Hepatocyte (in vitro differentiated cells): ENCODE measurements around the gene ANKRD62.

ENCODE experiments used
- CTCF ChIP-seq: fragments of 200-600 bp; sonication (generic); IDR thresholded peaks from 2 replicates; pipeline ENCODE4 v1.5.1; 2016; ENCODE audit warnings: antibody characterized with exemption, mild to moderate bottlenecking; ENCODE audit not compliant: poor library complexity
- EZH2phosphoT487 ChIP-seq: fragments of 200-600 bp; sonication (generic); IDR thresholded peaks from one replicate; pipeline ENCODE4 v1.6.1; 2018; ENCODE audit warnings: antibody characterized with exemption, mild to moderate bottlenecking, low read depth, moderate library complexity; ENCODE audit not compliant: unreplicated experiment, severe bottlenecking

DNA sequence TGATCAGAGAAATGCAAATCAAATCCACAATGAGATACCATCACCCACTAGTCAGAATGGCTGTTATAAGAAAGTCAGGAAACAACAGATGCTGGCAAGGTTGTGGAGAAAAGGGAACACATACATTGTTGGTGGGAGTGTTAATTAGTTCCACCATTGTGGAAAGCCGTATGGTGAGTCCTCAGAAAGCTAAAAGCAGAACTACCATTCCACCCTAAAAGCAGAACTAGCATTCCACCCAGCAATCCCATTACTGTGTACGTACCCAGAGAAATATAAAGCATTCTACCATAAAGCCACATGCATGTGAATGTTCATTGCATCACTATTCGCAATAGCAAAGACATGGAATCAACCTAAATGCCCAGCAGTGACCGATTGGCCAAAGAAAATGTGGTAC is 60.7 kb downstream of the ANKRD62 start:
- TF ChIP-seq CTCF (no peak), EZH2phosphoT487 (no peak)
